Glutamatergic neuron (in vitro differentiated cells): Measurements from ENCODE around the gene GATAD2A. TPM values are rescaled to one million over a fixed set of nuclear protein-coding genes. Genes with fewer than 3 reads are reported as not detected.

Source experiments
- DNase-seq: peaks from one replicate; pipeline ENCODE4 v3.0.0; 2022
- H3K27ac Mint-ChIP-seq: one replicate; pipeline ENCODE4 v1.8.0; 2020; ENCODE audit warnings: mild to moderate bottlenecking, mixed read lengths, inconsistent platforms; ENCODE audit not compliant: unreplicated experiment
- H3K27me3 Mint-ChIP-seq: one replicate; pipeline ENCODE4 v1.8.0; 2020; ENCODE audit warnings: mild to moderate bottlenecking, moderate library complexity, mixed read lengths, inconsistent platforms; ENCODE audit not compliant: unreplicated experiment
- H3K36me3 Mint-ChIP-seq: one replicate; pipeline ENCODE4 v1.8.0; 2020; ENCODE audit warnings: mild to moderate bottlenecking, mixed read lengths, inconsistent platforms; ENCODE audit not compliant: unreplicated experiment
- H3K4me1 Mint-ChIP-seq: one replicate; pipeline ENCODE4 v1.8.0; 2020; ENCODE audit warnings: mild to moderate bottlenecking, low read depth, mixed read lengths, inconsistent platforms; ENCODE audit not compliant: unreplicated experiment
- H3K4me3 Mint-ChIP-seq: one replicate; pipeline ENCODE4 v1.8.0; 2020; ENCODE audit warnings: mild to moderate bottlenecking, mixed read lengths, inconsistent platforms; ENCODE audit not compliant: unreplicated experiment
- H3K9me3 Mint-ChIP-seq: one replicate; pipeline ENCODE4 v1.8.0; 2020; ENCODE audit warnings: mild to moderate bottlenecking, moderate library complexity, mixed read lengths, inconsistent platforms; ENCODE audit not compliant: unreplicated experiment
- CTCF ChIP-seq: fragments of 200-600 bp; sonication (generic); IDR thresholded peaks from one replicate; pipeline ENCODE4 v1.5.0; 2021; ENCODE audit not compliant: partially characterized antibody, unreplicated experiment
- total RNA-seq: library from RNA; stranded (reverse); fragmentation: NEBNext Ultra II Directional; extraction: Animal tissue kit (Norgen Biotek cat#: 25700); gene quantifications from one replicate; pipeline ENCODE4 v1.2.1, GENCODE V29; 2021; ENCODE audit not compliant: unreplicated experiment

GATAD2A gene
- total RNA-seq, 1 donor from 2014 or later: 203 TPM

GRCh38 chr19:19409205-19409604 is 3.7 kb downstream of the GATAD2A start:
- no peak for DNase-seq
- H3K4me1 Mint-ChIP-seq: peaks cover 38% of the 10 kb centered on the region
- TF ChIP-seq CTCF: no peak
- peaks cover 6% of the 10 kb centered on the region for H3K27me3 Mint-ChIP-seq
- peak overlapping the region; percentile 31 for H3K27ac Mint-ChIP-seq
- H3K9me3 Mint-ChIP-seq: peaks cover 20% of the 10 kb centered on the region
- H3K36me3 Mint-ChIP-seq: no peaks in the 10 kb centered on the region
- H3K4me3 Mint-ChIP-seq: peak overlapping the region; percentile 99

GRCh38 chr19:19409631-19410030 is 4.2 kb downstream of the GATAD2A start:
- Mint-ChIP-seq H3K4me1 (peaks cover 38% of the 10 kb centered on the region), H3K27me3 (peaks cover 6% of the 10 kb centered on the region), H3K4me3 (peak overlapping the region; percentile 99), H3K36me3 (no peaks in the 10 kb centered on the region), H3K9me3 (peaks cover 21% of the 10 kb centered on the region), H3K27ac (peak overlapping the region; percentile 31)
- DNase-seq: no peak
- no peak for TF ChIP-seq CTCF

- peak overlapping the region; percentile 60 for H3K4me3 Mint-ChIP-seq
- H3K36me3 Mint-ChIP-seq: no peaks in the 10 kb centered on the region
- H3K27ac Mint-ChIP-seq: peak overlapping the region; percentile 33
- H3K4me1 Mint-ChIP-seq: peaks cover 39% of the 10 kb centered on the region
- H3K27me3 Mint-ChIP-seq: peaks cover 1% of the 10 kb centered on the region
- H3K9me3 Mint-ChIP-seq: peaks cover 16% of the 10 kb centered on the region
- no peak for TF ChIP-seq CTCF
- no peak for DNase-seq
Measured at GRCh38 chr19:19410553-19411550, 5.4 kb downstream of the GATAD2A start.

GRCh38 chr19:19416280-19416679 is 10.8 kb downstream of the GATAD2A start:
- H3K4me1 Mint-ChIP-seq: peaks cover 47% of the 10 kb centered on the region
- DNase-seq: no peak
- H3K4me3 Mint-ChIP-seq: peak overlapping the region; percentile 13
- TF ChIP-seq CTCF: no peak
- H3K36me3 Mint-ChIP-seq: no peaks in the 10 kb centered on the region
- H3K9me3 Mint-ChIP-seq: peaks cover 12% of the 10 kb centered on the region
- H3K27me3 Mint-ChIP-seq: peaks cover 2% of the 10 kb centered on the region
- H3K27ac Mint-ChIP-seq: no peak overlapping the region

GRCh38 chr19:19417046-19417445 is 11.6 kb downstream of the GATAD2A start:
- H3K9me3 Mint-ChIP-seq: peaks cover 12% of the 10 kb centered on the region
- no peak overlapping the region for H3K4me3 Mint-ChIP-seq
- H3K27me3 Mint-ChIP-seq: peaks cover 2% of the 10 kb centered on the region
- H3K36me3 Mint-ChIP-seq: no peaks in the 10 kb centered on the region
- TF ChIP-seq CTCF: no peak
- peaks cover 51% of the 10 kb centered on the region for H3K4me1 Mint-ChIP-seq
- DNase-seq: no peak
- no peak overlapping the region for H3K27ac Mint-ChIP-seq
